Liver (tissue), 9 donors: ENCODE data around the gene CCDC92B. TPM values are rescaled to one million over a fixed set of nuclear protein-coding genes. Genes with fewer than 3 reads are reported as not detected.

Experiments used
- DNase-seq: peaks from one replicate; pipeline ENCODE4 v3.0.0-alpha.2; 2017; ENCODE audit warnings: low spot score
- H3K27ac ChIP-seq, 2 donors: one replicate each; pipeline ENCODE4 v1.7.0; 2013; ENCODE audit warnings: inconsistent platforms in 2 of 2, low read length in 2 of 2, control low read depth in 1 of 2, low read depth in 1 of 2, mild to moderate bottlenecking in 1 of 2
- H3K27me3 ChIP-seq, 4 donors: one replicate each; pipeline versions ENCODE4 v1.6.1 to v1.7.0; 2013; ENCODE audit warnings: low read length in 3 of 4, inconsistent platforms in 1 of 4, mild to moderate bottlenecking in 1 of 4, moderate library complexity in 1 of 4; ENCODE audit not compliant: control insufficient read depth in 4 of 4, insufficient read depth in 4 of 4
- H3K36me3 ChIP-seq, 4 donors: one replicate each; pipeline versions ENCODE4 v1.6.1 to v1.7.0; 2013; ENCODE audit warnings: low read length in 3 of 4, mild to moderate bottlenecking in 3 of 4, low read depth in 1 of 4, moderate library complexity in 1 of 4; ENCODE audit not compliant: control insufficient read depth in 4 of 4, insufficient read depth in 3 of 4
- H3K4me1 ChIP-seq, 4 donors: one replicate each; pipeline versions ENCODE4 v1.6.1 to v1.7.0; 2013; ENCODE audit warnings: low read length in 3 of 4, mild to moderate bottlenecking in 3 of 4, moderate library complexity in 1 of 4; ENCODE audit not compliant: control insufficient read depth in 4 of 4, insufficient read depth in 4 of 4
- H3K4me3 ChIP-seq, 3 donors: one replicate each; pipeline versions ENCODE4 v1.6.1 to v1.7.0; 2013; ENCODE audit warnings: low read length in 3 of 3, control low read depth in 1 of 3, low read depth in 1 of 3, mild to moderate bottlenecking in 1 of 3
- H3K9ac ChIP-seq, 2 donors: one replicate each; pipeline ENCODE4 v1.7.0; 2013; ENCODE audit warnings: low read length in 2 of 2, mild to moderate bottlenecking in 2 of 2, moderate library complexity in 2 of 2, control low read depth in 1 of 2, low read depth in 1 of 2
- H3K9me3 ChIP-seq, 4 donors: one replicate each; pipeline versions ENCODE4 v1.6.1 to v1.7.0; 2013; ENCODE audit warnings: low read length in 3 of 4; ENCODE audit not compliant: control insufficient read depth in 4 of 4
- CTCF ChIP-seq: fragments of 150-350 bp; IDR thresholded peaks from 2 replicates; pipeline ENCODE4 v1.5.1; 2017; ENCODE audit warnings: improper control_type of control experiment, low read depth, low read length; ENCODE audit not compliant: missing input control
- EGR1 ChIP-seq, 2 donors: IDR thresholded peaks; 2 replicates each; pipeline ENCODE4 v1.6.1; 2016 to 2018; ENCODE audit warnings: antibody characterized with exemption in 2 of 2, low read depth in 2 of 2
- FOXA1 ChIP-seq: IDR thresholded peaks from 2 replicates; pipeline ENCODE4 v1.6.1; 2016; ENCODE audit warnings: antibody characterized with exemption
- FOXA2 ChIP-seq: IDR thresholded peaks from 2 replicates; pipeline ENCODE4 v1.6.1; 2016; ENCODE audit warnings: antibody characterized with exemption
- GABPA ChIP-seq, 2 donors: IDR thresholded peaks in 1 of 2; conservative IDR thresholded peaks in 1 of 2; 2 replicates each; pipeline ENCODE4 v1.6.1; 2016; ENCODE audit warnings: antibody characterized with exemption in 2 of 2, mild to moderate bottlenecking in 1 of 2, moderate library complexity in 1 of 2
- HNF4A ChIP-seq, 2 donors: conservative IDR thresholded peaks; 2 replicates each; pipeline ENCODE4 v1.6.1; 2016; ENCODE audit warnings: antibody characterized with exemption in 2 of 2, mild to moderate bottlenecking in 2 of 2
- HNF4G ChIP-seq: IDR thresholded peaks from 2 replicates; pipeline ENCODE4 v1.6.1; 2016; ENCODE audit warnings: antibody characterized with exemption
- JUND ChIP-seq, 2 donors: IDR thresholded peaks; 2 replicates each; pipeline ENCODE4 v1.6.1; 2016; ENCODE audit warnings: antibody characterized with exemption in 2 of 2
- NR2F2 ChIP-seq: IDR thresholded peaks from 2 replicates; pipeline ENCODE4 v1.6.1; 2016; ENCODE audit warnings: antibody characterized with exemption
- RAD21 ChIP-seq, 2 donors: IDR thresholded peaks; 2 replicates each; pipeline ENCODE4 v1.6.1; 2016; ENCODE audit warnings: antibody characterized with exemption in 2 of 2, mild to moderate bottlenecking in 2 of 2
- RXRA ChIP-seq, 2 donors: IDR thresholded peaks; 2 replicates each; pipeline ENCODE4 v1.6.1; 2017 to 2018; ENCODE audit warnings: antibody characterized with exemption in 2 of 2, mild to moderate bottlenecking in 1 of 2
- SP1 ChIP-seq: IDR thresholded peaks from 2 replicates; pipeline ENCODE4 v1.6.1; 2018; ENCODE audit warnings: antibody characterized with exemption, mild to moderate bottlenecking
- TAF1 ChIP-seq: conservative IDR thresholded peaks from 2 replicates; pipeline ENCODE4 v1.6.1; 2016; ENCODE audit warnings: antibody characterized with exemption, mild to moderate bottlenecking
- YY1 ChIP-seq: IDR thresholded peaks from 2 replicates; pipeline ENCODE4 v1.6.1; 2016; ENCODE audit warnings: antibody characterized with exemption, mild to moderate bottlenecking
- WGBS: extraction: QIAGEN DNeasy Blood & Tissue Kit; methylation state at CpG from one replicate; pipeline ENCODE4 v1.1.7; 2013; 5-methylcytosine and 5-hydroxymethylcytosine counted together
- polyA plus RNA-seq, 2 donors: library from polyadenylated mRNA; stranded (reverse) in 1 of 2; unstranded in 1 of 2; fragments of 200-250 nt in 1 of 2; fragments of >200 nt in 1 of 2; fragmentation: Nextera tagmentation in 1 of 2; extraction: Ambion mirVana in 1 of 2; gene quantifications; one replicate each; pipeline versions ENCODE4 v1.2.1 to v1.2.3, GENCODE V29; 2013 to 2015
- total RNA-seq, 2 donors: library from RNA; depleted of rRNA; stranded (reverse); fragments of >200 nt; gene quantifications; one replicate each; pipeline ENCODE4 v1.2.3, GENCODE V29; 2014
- TF ChIP-seq, protein P1 (sequence below): IDR thresholded peaks from 2 replicates; pipeline ENCODE4 v1.6.1; 2016; ENCODE audit warnings: antibody characterized with exemption
- donor health status: healthy.
- donor health status: healthy.
- donor health status: healthy.
- donor health status: healthy.
- donor health status: healthy.

Gene CCDC92B
- total and polyA plus RNA-seq, 4 donors = not detected

- Histone ChIP-seq H3K27me3 (peaks cover 0 to 2% (median 0%) of the 10 kb centered on the region in 4 donors), H3K9ac (no peak overlapping the region), H3K4me3 (no peak overlapping the region), H3K4me1 (peaks cover 0 to 4% (median 0%) of the 10 kb centered on the region in 4 donors), H3K36me3 (no peaks in the 10 kb centered on the region), H3K9me3 (no peaks in the 10 kb centered on the region), H3K27ac (no peak overlapping the region)
- no peak for DNase-seq
- TF ChIP-seq CTCF (no peak), EGR1 (IDR thresholded peaks at IDR 0.05; ENCODE audit: low read depth in 2 of 2) (no peak), TAF1 (no peak), SP1 (no peak), FOXA2 (no peak), NR2F2 (no peak), HNF4A (conservative IDR thresholded peaks at IDR 0.05) (no peak), RAD21 (IDR thresholded peaks at IDR 0.05) (no peak), FOXA1 (no peak), RXRA (IDR thresholded peaks at IDR 0.05) (no peak), HNF4G (no peak), JUND (IDR thresholded peaks at IDR 0.05) (no peak), YY1 (no peak), GABPA (IDR thresholded peaks at IDR 0.05 in 1 of 2, conservative IDR thresholded peaks at IDR 0.05 in 1 of 2) (no peak)
- TF ChIP-seq, protein P1, sequence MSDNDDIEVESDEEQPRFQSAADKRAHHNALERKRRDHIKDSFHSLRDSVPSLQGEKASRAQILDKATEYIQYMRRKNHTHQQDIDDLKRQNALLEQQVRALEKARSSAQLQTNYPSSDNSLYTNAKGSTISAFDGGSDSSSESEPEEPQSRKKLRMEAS = no peak
- WGBS = 76% methylated on average over 28 of the region's 28 CpGs
Measured at GRCh38 chr17:2795441-2796163, 46.1 kb upstream of the CCDC92B start.

GRCh38 chr17:2794111-2794803, 44.8 kb upstream of the CCDC92B start:
- H3K4me3 ChIP-seq = no peak overlapping the region
- H3K9me3 ChIP-seq = no peaks in the 10 kb centered on the region
- DNase-seq = no peak
- no peak overlapping the region for H3K27ac ChIP-seq
- 84% methylated on average over 6 of the region's 6 CpGs for WGBS
- H3K9ac ChIP-seq = no peak overlapping the region
- peaks cover 0 to 4% (median 0%) of the 10 kb centered on the region in 4 donors for H3K27me3 ChIP-seq
- H3K4me1 ChIP-seq = peaks cover 0 to 4% (median 0%) of the 10 kb centered on the region in 4 donors
- H3K36me3 ChIP-seq = no peaks in the 10 kb centered on the region
- TF ChIP-seq SP1 (no peak), GABPA (IDR thresholded peaks at IDR 0.05 in 1 of 2, conservative IDR thresholded peaks at IDR 0.05 in 1 of 2) (no peak), EGR1 (IDR thresholded peaks at IDR 0.05; ENCODE audit: low read depth in 2 of 2) (no peak), HNF4A (conservative IDR thresholded peaks at IDR 0.05) (no peak)
